IMR-90 (cell line): ENCODE results near the gene NCKAP5. TPM values are rescaled to one million over a fixed set of nuclear protein-coding genes. Genes with fewer than 3 reads are reported as not detected.

ENCODE experiments used
- ATAC-seq: fragments of 200-7000 bp; cut with Tn5 transposase; 2 replicates; pipeline ENCODE4 v1.9.1; 2020; ENCODE audit warnings: low read depth, mild to moderate bottlenecking, moderate library complexity
- BruUV-seq: library from RNA; stranded (reverse); fragments of 400-500 nt; replicated peaks from 2 replicates; lab custom pipeline; 2021; lab: Mats Ljungman, UMichigan
- CTCF ChIA-PET: fragments of 300-600 bp; formaldehyde crosslinking; extraction: SDS; loops from one replicate; lab custom pipeline; 2021; ENCODE audit warnings: antibody characterized with exemption; lab: Yijun Ruan, JAX
- POLR2A ChIA-PET: fragments of 300-600 bp; sonication (Branson Sonifier 250); formaldehyde crosslinking; loops from one replicate; lab custom pipeline; 2022; ENCODE audit warnings: antibody characterized with exemption; ENCODE audit not compliant: unreplicated experiment; lab: Charles Lee
- DNase-seq: peaks from one replicate; pipeline ENCODE4 v3.0.0; 2013
- H2AFZ ChIP-seq: replicated peaks from 2 replicates; pipeline ENCODE3; 2013; ENCODE audit warnings: low read length, mild to moderate bottlenecking; ENCODE audit not compliant: poor library complexity
- H2AK5ac ChIP-seq: 2 replicates; pipeline ENCODE4 v1.6.1; 2013; ENCODE audit warnings: low read depth, low read length, inconsistent platforms
- H2AK9ac ChIP-seq: replicated peaks from 2 replicates; pipeline ENCODE3; 2013; ENCODE audit warnings: mild to moderate bottlenecking, low read depth, low read length, moderate library complexity; ENCODE audit not compliant: poor library complexity
- H2BK120ac ChIP-seq: 2 replicates; pipeline ENCODE4 v1.6.1; 2013; ENCODE audit warnings: low read depth, low read length, inconsistent platforms
- H2BK15ac ChIP-seq: 3 replicates; pipeline ENCODE4 v1.6.1; 2013; ENCODE audit warnings: low read depth, low read length, inconsistent platforms
- H2BK20ac ChIP-seq: 2 replicates; pipeline ENCODE4 v1.6.1; 2013; ENCODE audit warnings: low read depth, mild to moderate bottlenecking, inconsistent platforms, low read length, moderate library complexity
- H2BK5ac ChIP-seq: 2 replicates; pipeline ENCODE4 v1.6.1; 2013; ENCODE audit warnings: mild to moderate bottlenecking, low read depth, low read length, inconsistent platforms; ENCODE audit not compliant: poor library complexity, severe bottlenecking
- H3K14ac ChIP-seq: replicated peaks from 2 replicates; pipeline ENCODE4 v1.6.1; 2013; ENCODE audit warnings: low read depth, low read length, inconsistent platforms
- H3K18ac ChIP-seq: 2 replicates; pipeline ENCODE4 v1.6.1; 2013; ENCODE audit warnings: low read depth, low read length, control low read depth
- H3K23ac ChIP-seq: 2 replicates; pipeline ENCODE4 v1.6.1; 2013; ENCODE audit warnings: low read depth, low read length, inconsistent platforms
- H3K27ac ChIP-seq: 2 replicates; pipeline ENCODE4 v1.5.1; 2013; ENCODE audit warnings: mild to moderate bottlenecking, control low read depth, low read length; ENCODE audit not compliant: insufficient read depth
- H3K27me3 ChIP-seq: 2 replicates; pipeline ENCODE4 v1.6.1; 2013; ENCODE audit warnings: low read length; ENCODE audit not compliant: control insufficient read depth, insufficient read depth
- H3K36me3 ChIP-seq: 2 replicates; pipeline ENCODE4 v1.6.1; 2013; ENCODE audit warnings: low read length, mixed read lengths; ENCODE audit not compliant: control insufficient read depth, insufficient read depth
- H3K4ac ChIP-seq: 2 replicates; pipeline ENCODE4 v1.6.1; 2013; ENCODE audit warnings: low read depth, low read length, inconsistent platforms
- H3K4me1 ChIP-seq: 2 replicates; pipeline ENCODE4 v1.6.1; 2013; ENCODE audit warnings: low read length, mixed read lengths; ENCODE audit not compliant: control insufficient read depth, insufficient read depth
- H3K4me2 ChIP-seq: 2 replicates; pipeline ENCODE4 v1.6.1; 2013; ENCODE audit warnings: low read depth, mild to moderate bottlenecking, control low read depth, low read length, moderate library complexity
- H3K4me3 ChIP-seq: 2 replicates; pipeline ENCODE4 v1.5.1; 2013; ENCODE audit warnings: low read depth, mild to moderate bottlenecking, control low read depth, low read length, moderate library complexity; ENCODE audit not compliant: insufficient read depth
- H3K56ac ChIP-seq: 2 replicates; pipeline ENCODE4 v1.6.1; 2013; ENCODE audit warnings: low read length, inconsistent platforms; ENCODE audit not compliant: insufficient read depth; ENCODE audit errors: extremely low read depth
- H3K79me1 ChIP-seq, 2 experiments: 2 replicates each; pipeline ENCODE4 v1.6.1; 2013; ENCODE audit warnings: low read length in 2 of 2, inconsistent platforms in 1 of 2, low read depth in 1 of 2
- H3K9ac ChIP-seq: 2 replicates; pipeline ENCODE4 v1.6.1; 2013; ENCODE audit warnings: low read depth, low read length, control low read depth
- H3K9me1 ChIP-seq: 2 replicates; pipeline ENCODE4 v1.6.1; 2013; ENCODE audit warnings: low read length, inconsistent platforms; ENCODE audit not compliant: insufficient read depth
- H3K9me3 ChIP-seq: 2 replicates; pipeline ENCODE4 v1.6.1; 2013; ENCODE audit warnings: low read length; ENCODE audit not compliant: control insufficient read depth, insufficient read depth
- H4K20me1 ChIP-seq: 2 replicates; pipeline ENCODE4 v1.6.1; 2013; ENCODE audit warnings: low read length, inconsistent platforms; ENCODE audit not compliant: insufficient read depth
- H4K5ac ChIP-seq: 2 replicates; pipeline ENCODE4 v1.6.1; 2013; ENCODE audit warnings: mild to moderate bottlenecking, low read depth, low read length, control low read depth
- H4K8ac ChIP-seq, 2 experiments: 2 replicates each; pipeline ENCODE4 v1.6.1; 2013; ENCODE audit warnings: low read depth in 2 of 2, low read length in 2 of 2, control low read depth in 1 of 2, inconsistent platforms in 1 of 2
- H4K91ac ChIP-seq: 2 replicates; pipeline ENCODE4 v1.6.1; 2013; ENCODE audit warnings: low read depth, low read length, inconsistent platforms; ENCODE audit not compliant: insufficient read depth
- BHLHE40 ChIP-seq: fragments of 150-350 bp; IDR thresholded peaks from 2 replicates; pipeline ENCODE4 v1.6.1; 2016; ENCODE audit warnings: mild to moderate bottlenecking, low read depth, low read length
- CHD1 ChIP-seq: IDR thresholded peaks from 2 replicates; pipeline ENCODE4 v1.6.1; 2012; ENCODE audit warnings: low read depth, low read length, improper control_type of control experiment
- FOS ChIP-seq: fragments of 150-350 bp; IDR thresholded peaks from 2 replicates; pipeline ENCODE4 v1.6.1; 2016; ENCODE audit warnings: low read depth, low read length
- MAFK ChIP-seq: IDR thresholded peaks from 2 replicates; pipeline ENCODE4 v1.6.1; 2012; ENCODE audit warnings: low read depth, low read length, improper control_type of control experiment
- MAZ ChIP-seq: IDR thresholded peaks from 2 replicates; pipeline ENCODE4 v1.6.1; 2012; ENCODE audit warnings: low read depth, mild to moderate bottlenecking, low read length, improper control_type of control experiment, moderate library complexity, borderline replicate concordance
- MXI1 ChIP-seq: IDR thresholded peaks from 2 replicates; pipeline ENCODE4 v1.6.1; 2012; ENCODE audit warnings: low read depth, mild to moderate bottlenecking, low read length, moderate library complexity, borderline replicate concordance
- NFE2L2 ChIP-seq: fragments of 150-350 bp; IDR thresholded peaks from 2 replicates; pipeline ENCODE4 v1.6.1; 2016; ENCODE audit warnings: low read depth, mild to moderate bottlenecking, low read length
- POLR2A ChIP-seq: IDR thresholded peaks from 2 replicates; pipeline ENCODE4 v1.6.1; 2012; ENCODE audit warnings: mild to moderate bottlenecking, low read depth, low read length
- RAD21 ChIP-seq: IDR thresholded peaks from 2 replicates; pipeline ENCODE4 v1.6.1; 2012; ENCODE audit warnings: low read length, improper control_type of control experiment
- RFX5 ChIP-seq: IDR thresholded peaks from 2 replicates; pipeline ENCODE4 v1.8.0; 2012; ENCODE audit warnings: low read depth, mild to moderate bottlenecking, low read length, moderate library complexity
- SMC3 ChIP-seq: fragments of 150-350 bp; IDR thresholded peaks from 2 replicates; pipeline ENCODE4 v1.6.1; 2016; ENCODE audit warnings: low read depth, mild to moderate bottlenecking, antibody characterized with exemption, low read length, moderate library complexity
- WGBS, 2 experiments: methylation state at CpG; one replicate each; pipeline versions ENCODE4 v1.1.5 to v1.1.7; 2013; ENCODE audit warnings: missing lambda C conversion rate in 2 of 2; ENCODE audit not compliant: insufficient read length in 1 of 2; ENCODE audit errors: extremely low coverage in 2 of 2; 5-methylcytosine and 5-hydroxymethylcytosine counted together
- dilution Hi-C: fragments of 300-500 bp; cut with HindIII; formaldehyde crosslinking; loops from one replicate; pipeline ENCODE4 v1.14.3; 2018; ENCODE audit warnings: low sequenced_read_pairs; ENCODE audit not compliant: unreplicated experiment
- in situ Hi-C: fragments of 300-500 bp; cut with MboI; formaldehyde crosslinking; loops from 3 replicates; pipeline ENCODE4 v1.14.3; 2019; ENCODE audit warnings: low sequenced_read_pairs, inconsistent platforms, mixed read lengths
- intact Hi-C: fragments of 100-400 bp; cut with micrococcal nuclease; formaldehyde crosslinking; loops from 2 replicates; pipeline ENCODE4 v1.10.0; 2022
- polyA plus RNA-seq, 3 experiments: library from polyadenylated mRNA; depleted of rRNA; stranded (reverse); fragments of >200 nt; gene quantifications; 2 replicates each; pipeline ENCODE4 v1.2.3, GENCODE V29; 2012; ENCODE audit warnings: low replicate concordance in 1 of 3
- total RNA-seq: library from RNA; depleted of rRNA; stranded (reverse); fragments of >200 nt; gene quantifications from 2 replicates; pipeline ENCODE4 v1.2.3, GENCODE V29; 2012
- TF ChIP-seq, protein P1 (sequence below): fragments of 150-350 bp; IDR thresholded peaks from 2 replicates; pipeline ENCODE4 v1.6.1; 2016; ENCODE audit warnings: low read depth, mild to moderate bottlenecking, low read length, moderate library complexity, borderline replicate concordance
- TF ChIP-seq, protein P2 (sequence below): fragments of 150-350 bp; IDR thresholded peaks from 2 replicates; pipeline ENCODE4 v1.6.1; 2017; ENCODE audit warnings: mild to moderate bottlenecking, antibody characterized with exemption, low read length, low read depth
- TF ChIP-seq, protein P3 (sequence below): conservative IDR thresholded peaks from 2 replicates; pipeline ENCODE4 v1.5.1; 2012; ENCODE audit warnings: mild to moderate bottlenecking, low read depth, low read length, improper control_type of control experiment

Gene NCKAP5
- total and polyA plus RNA-seq, 2 of the 4 experiments (the other 2 are of a cell fraction), result 2.7 to 3.9 TPM

DNA sequence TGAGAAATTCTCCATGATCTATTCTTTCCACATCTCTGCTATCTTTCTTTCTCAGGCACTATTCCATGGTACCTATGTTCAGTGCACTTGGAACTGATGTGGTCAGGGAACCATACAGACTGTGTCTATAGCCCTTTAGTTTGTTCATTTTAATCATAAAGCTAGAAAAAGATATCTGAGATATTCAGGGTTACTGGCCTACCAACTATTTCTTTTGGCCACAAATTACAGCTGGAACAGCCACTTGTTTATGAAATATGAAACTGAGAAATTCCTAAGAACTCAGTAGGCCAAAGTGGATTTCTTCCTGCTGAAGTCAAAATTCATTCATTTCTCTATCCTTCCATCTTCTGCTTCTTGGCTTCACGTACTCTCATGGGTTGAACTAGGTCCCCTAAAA lies 875.4 kb downstream of the NCKAP5 start:
- ChIA-PET POLR2A (no interaction called here), CTCF (no interaction called here)
- no CpG with 5 or more reads among the region's 1 CpG for WGBS, 2 experiments
- Histone ChIP-seq H4K20me1 (no peaks in the 10 kb centered on the region), H3K18ac (peak overlapping the region; percentile 82; the same call in 1 of the 2 replicates), H4K91ac (no peak overlapping the region), H3K56ac (no peak overlapping the region), H2BK5ac (peak overlapping the region; percentile 48), H2BK120ac (peak overlapping the region; percentile 8; the same call in 1 of the 2 replicates), H2BK15ac (no peak overlapping the region), H4K8ac (no peak overlapping the region; a peak in 1 of 4 replicates), H3K4me2 (peak overlapping the region; percentile 74; the same call in 1 of the 2 replicates), H3K27ac (peak overlapping the region; percentile 44; the same call in 1 of the 2 replicates), H2BK20ac (no peak overlapping the region), H3K9me3 (no peaks in the 10 kb centered on the region), H2AK9ac (no peak overlapping the region), H3K79me1 (peaks cover 0 to 16% of the 10 kb centered on the region in 2 experiments; a peak in 2 of 4 replicates), H3K27me3 (no peaks in the 10 kb centered on the region), H3K4me1 (peaks cover 16% of the 10 kb centered on the region), H4K5ac (peak overlapping the region; percentile 73; the same call in 1 of the 2 replicates), H3K4me3 (no peak overlapping the region), H2AFZ (no peak overlapping the region), H3K23ac (no peak overlapping the region), H3K14ac (no peak overlapping the region), H3K9me1 (peaks cover 11% of the 10 kb centered on the region), H3K36me3 (peaks cover 3% of the 10 kb centered on the region; the same call in 1 of the 2 replicates), H2AK5ac (no peak overlapping the region), H3K4ac (peak overlapping the region; percentile 1; the same call in 1 of the 2 replicates), H3K9ac (no peak overlapping the region)
- in situ Hi-C loops (no loop called here), dilution Hi-C loops (no loop called here), intact Hi-C loops (no loop called here)
- peak; percentile 18; the same call in 1 of the 2 replicates for ATAC-seq
- no TSS peak for BruUV-seq
- peak; percentile 57 for DNase-seq
- TF ChIP-seq BHLHE40, result no peak
- no peak for TF ChIP-seq CHD1
- TF ChIP-seq, protein P1, sequence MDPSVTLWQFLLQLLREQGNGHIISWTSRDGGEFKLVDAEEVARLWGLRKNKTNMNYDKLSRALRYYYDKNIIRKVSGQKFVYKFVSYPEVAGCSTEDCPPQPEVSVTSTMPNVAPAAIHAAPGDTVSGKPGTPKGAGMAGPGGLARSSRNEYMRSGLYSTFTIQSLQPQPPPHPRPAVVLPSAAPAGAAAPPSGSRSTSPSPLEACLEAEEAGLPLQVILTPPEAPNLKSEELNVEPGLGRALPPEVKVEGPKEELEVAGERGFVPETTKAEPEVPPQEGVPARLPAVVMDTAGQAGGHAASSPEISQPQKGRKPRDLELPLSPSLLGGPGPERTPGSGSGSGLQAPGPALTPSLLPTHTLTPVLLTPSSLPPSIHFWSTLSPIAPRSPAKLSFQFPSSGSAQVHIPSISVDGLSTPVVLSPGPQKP, result no peak
- no peak for TF ChIP-seq FOS
- TF ChIP-seq, protein P2, sequence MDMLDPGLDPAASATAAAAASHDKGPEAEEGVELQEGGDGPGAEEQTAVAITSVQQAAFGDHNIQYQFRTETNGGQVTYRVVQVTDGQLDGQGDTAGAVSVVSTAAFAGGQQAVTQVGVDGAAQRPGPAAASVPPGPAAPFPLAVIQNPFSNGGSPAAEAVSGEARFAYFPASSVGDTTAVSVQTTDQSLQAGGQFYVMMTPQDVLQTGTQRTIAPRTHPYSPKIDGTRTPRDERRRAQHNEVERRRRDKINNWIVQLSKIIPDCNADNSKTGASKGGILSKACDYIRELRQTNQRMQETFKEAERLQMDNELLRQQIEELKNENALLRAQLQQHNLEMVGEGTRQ, result no peak
- TF ChIP-seq MAFK, result no peak
- no peak for TF ChIP-seq POLR2A
- TF ChIP-seq RAD21, result no peak
- TF ChIP-seq, protein P3, sequence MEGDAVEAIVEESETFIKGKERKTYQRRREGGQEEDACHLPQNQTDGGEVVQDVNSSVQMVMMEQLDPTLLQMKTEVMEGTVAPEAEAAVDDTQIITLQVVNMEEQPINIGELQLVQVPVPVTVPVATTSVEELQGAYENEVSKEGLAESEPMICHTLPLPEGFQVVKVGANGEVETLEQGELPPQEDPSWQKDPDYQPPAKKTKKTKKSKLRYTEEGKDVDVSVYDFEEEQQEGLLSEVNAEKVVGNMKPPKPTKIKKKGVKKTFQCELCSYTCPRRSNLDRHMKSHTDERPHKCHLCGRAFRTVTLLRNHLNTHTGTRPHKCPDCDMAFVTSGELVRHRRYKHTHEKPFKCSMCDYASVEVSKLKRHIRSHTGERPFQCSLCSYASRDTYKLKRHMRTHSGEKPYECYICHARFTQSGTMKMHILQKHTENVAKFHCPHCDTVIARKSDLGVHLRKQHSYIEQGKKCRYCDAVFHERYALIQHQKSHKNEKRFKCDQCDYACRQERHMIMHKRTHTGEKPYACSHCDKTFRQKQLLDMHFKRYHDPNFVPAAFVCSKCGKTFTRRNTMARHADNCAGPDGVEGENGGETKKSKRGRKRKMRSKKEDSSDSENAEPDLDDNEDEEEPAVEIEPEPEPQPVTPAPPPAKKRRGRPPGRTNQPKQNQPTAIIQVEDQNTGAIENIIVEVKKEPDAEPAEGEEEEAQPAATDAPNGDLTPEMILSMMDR, result no peak
- TF ChIP-seq MXI1, result no peak
- no peak for TF ChIP-seq MAZ
- no peak for TF ChIP-seq RFX5
- no peak for TF ChIP-seq NFE2L2
- no peak for TF ChIP-seq SMC3
